D721Med (cell line): ENCODE measurements around the gene TEAD3.

Source experiments
- DNase-seq: peaks from one replicate; pipeline ENCODE4 v3.0.0; 2011; ENCODE audit warnings: low spot score; ENCODE audit not compliant: insufficient read length
- FAIRE-seq: peaks from 2 replicates; lab custom pipeline; 2011; peaks lifted over from hg19 to GRCh38; lab: Jason Lieb, UNC
- TF ChIP-seq, protein P1 (sequence below): IDR thresholded peaks from 2 replicates; pipeline ENCODE4 v1.5.1; 2012; ENCODE audit warnings: mild to moderate bottlenecking, control low read depth; ENCODE audit not compliant: insufficient read depth; ENCODE audit errors: missing control alignments

The TEAD3 gene

DNA sequence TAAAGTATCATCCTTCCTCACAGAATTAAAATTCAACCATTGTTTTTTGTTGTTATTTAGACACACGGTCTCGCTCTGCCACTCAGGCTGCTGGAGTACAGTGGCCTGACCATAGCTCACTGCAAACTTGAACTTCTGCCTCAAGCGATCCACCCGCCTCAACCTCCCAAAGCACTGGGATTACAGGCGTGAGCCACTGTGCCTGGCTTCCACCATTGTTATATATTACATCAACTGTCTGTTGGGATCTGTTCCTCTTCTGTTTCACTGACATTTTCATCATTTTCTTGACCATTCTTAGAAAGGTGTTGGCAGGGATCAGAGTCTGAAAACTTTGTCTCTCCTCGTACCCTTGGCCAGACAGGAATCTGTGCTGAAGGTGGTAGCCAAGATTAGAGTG, 37.1 kb upstream of the TEAD3 start:
- no peak for DNase-seq
- TF ChIP-seq, protein P1, sequence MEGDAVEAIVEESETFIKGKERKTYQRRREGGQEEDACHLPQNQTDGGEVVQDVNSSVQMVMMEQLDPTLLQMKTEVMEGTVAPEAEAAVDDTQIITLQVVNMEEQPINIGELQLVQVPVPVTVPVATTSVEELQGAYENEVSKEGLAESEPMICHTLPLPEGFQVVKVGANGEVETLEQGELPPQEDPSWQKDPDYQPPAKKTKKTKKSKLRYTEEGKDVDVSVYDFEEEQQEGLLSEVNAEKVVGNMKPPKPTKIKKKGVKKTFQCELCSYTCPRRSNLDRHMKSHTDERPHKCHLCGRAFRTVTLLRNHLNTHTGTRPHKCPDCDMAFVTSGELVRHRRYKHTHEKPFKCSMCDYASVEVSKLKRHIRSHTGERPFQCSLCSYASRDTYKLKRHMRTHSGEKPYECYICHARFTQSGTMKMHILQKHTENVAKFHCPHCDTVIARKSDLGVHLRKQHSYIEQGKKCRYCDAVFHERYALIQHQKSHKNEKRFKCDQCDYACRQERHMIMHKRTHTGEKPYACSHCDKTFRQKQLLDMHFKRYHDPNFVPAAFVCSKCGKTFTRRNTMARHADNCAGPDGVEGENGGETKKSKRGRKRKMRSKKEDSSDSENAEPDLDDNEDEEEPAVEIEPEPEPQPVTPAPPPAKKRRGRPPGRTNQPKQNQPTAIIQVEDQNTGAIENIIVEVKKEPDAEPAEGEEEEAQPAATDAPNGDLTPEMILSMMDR, result no peak
- no peak for FAIRE-seq

DNA sequence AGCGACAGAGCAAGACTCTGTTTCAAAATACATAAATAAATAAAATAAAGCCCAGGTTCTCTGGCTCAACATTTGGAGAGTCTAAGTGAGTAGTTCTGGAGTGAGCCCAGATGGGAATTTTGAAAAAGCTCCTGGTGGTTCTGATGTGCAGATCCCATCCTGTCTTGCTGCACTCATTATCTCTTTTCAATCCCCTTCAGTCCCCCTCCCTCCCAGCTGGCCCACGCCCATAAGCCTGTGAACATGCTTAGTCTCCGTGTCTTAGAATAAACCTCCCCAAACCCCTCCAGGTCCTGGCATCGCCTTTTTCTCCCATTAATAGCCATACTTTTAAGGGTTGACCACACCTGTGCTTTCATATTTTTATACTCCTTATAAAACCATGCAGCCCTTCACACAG, 35.2 kb upstream of the TEAD3 start:
- DNase-seq (no peak), FAIRE-seq (no peak)
- TF ChIP-seq, protein P1, result no peak

DNA sequence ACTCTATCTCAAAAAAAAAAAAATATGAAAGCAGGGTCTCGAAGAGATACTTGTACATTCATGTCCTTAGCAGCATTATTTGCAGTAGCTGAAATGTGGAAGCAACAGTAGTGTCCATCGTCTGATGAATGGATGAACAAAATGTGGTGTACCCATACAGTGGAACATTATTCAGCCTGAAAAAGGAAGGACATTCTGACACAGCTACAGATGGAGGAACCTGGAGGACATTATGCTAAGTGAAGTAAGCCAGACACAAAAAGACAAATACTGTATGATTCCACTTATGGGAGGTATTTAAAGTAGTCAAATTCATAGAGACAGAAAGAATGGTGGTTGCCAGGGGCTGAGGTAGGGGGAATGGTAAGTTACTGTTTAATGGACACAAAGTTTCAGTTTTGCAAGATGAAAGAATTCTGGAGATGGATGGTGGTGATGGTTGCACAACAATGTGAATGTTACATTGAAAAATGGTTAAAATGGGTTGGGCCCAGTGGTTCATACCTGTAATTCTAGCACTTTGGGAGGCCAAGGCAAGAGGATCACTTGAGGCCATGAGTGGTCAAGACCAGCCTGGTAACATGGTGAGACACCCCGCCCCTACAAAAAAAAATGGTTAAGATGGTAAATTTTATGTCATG, 27.6 kb upstream of the TEAD3 start:
- FAIRE-seq, result no peak
- DNase-seq, result no peak
- TF ChIP-seq, protein P1, result no peak

DNA sequence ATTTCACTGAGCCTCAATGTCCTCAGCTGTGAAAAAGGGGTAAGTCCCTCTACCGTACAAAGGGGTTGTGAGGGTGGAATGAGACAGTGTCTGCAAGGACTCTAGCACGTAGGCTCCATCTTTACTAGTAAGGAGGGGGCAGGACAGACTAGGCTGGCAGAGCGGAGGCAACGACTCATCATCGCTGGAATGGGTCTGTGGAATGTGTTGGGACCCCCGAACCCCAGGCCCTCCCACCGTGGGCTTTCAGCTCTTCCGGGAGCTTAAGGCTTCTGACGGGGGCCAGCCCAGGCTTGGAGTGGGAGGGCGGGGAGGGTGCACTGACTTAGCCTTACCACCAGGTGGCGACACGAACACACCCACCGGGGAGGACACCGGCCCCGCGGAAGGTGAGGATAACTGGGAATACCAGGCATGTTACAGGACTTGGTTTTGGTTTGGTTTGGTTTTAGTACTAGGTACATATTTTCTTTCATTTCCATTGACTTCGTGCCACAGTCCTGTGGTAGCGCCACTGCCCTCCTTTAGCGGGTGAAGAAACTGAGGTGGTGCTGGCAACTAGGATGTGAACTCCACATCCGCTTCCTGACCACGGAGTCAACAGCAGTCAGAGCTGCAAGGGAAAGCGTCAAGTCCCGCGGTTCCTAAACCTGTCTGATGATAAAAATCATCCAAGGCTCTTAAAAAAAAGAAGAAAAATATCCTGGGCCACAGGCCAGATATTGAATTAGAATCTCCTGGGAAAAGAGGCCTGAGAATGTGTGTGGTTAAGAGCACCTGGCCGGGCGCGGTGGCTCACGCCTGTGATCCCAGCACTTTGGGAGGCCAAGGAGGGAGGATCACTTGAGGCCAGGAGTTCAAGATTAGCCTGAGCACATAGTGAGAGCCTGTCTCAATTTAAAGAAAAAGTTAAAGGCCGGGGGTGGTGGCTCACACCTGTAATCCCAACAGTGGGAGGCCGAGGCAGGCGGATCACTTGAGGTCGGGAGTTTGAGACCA, 26.1 kb upstream of the TEAD3 start:
- TF ChIP-seq, protein P1, result peak; percentile 96
- FAIRE-seq (no peak), DNase-seq (no peak)

DNA sequence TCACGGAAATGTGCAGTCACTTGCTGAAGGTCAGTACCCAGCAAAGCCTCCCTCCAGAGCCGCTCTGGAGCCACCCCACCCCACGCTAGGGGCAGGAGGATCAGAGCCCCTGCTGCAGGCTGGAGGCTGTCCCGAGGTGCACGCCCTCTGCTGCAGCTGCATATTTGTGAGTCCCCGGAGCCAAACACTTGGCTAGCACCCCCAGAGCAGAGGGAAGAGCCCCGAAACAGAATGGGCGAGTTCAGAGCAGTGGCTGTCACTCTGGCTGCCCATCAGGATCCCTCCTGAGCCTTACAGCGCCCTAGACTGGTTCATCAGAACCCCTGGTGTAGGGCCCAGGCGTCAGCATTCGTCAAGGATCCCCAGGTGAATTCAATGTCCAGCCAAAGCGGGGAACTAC, 25.3 kb upstream of the TEAD3 start:
- TF ChIP-seq, protein P1, result no peak
- no peak for FAIRE-seq

DNA sequence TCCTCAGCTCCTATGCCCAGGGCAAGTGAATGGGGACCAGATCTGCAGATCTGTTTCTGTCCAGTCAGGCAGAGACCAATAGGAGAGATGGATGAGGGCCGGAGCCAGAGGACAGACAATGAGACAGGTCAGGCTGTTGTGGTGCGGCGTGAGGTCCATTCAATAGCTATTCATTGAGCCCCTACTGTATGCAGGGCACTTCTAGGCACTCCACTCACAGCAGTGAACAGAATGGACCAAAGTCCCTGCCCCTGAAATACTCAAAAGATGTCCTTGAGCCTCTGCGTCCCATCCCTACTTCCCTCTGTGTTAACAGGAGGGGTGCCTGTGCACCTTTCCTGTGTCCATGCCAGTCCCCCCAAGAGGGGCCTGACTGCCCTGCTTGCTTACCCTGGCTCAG, 24.4 kb upstream of the TEAD3 start:
- FAIRE-seq, result no peak
- TF ChIP-seq, protein P1, result no peak
- no peak for DNase-seq

More for the DNA sequence above, 25.3 kb upstream of the TEAD3 start:
- DNase-seq, result no peak
